ENCODE measurements around the gene FAH.

The FAH gene

GRCh38 chr15:80202016-80202315, 49.2 kb downstream of the FAH start:
- DNase-seq, result no peak

- DNase-seq, result no peak
Measured at GRCh38 chr15:80202641-80203360, 50.0 kb downstream of the FAH start.

- no peak for DNase-seq
Measured at GRCh38 chr15:80203361-80203885, 50.6 kb downstream of the FAH start.

GRCh38 chr15:80204231-80204630, 51.4 kb downstream of the FAH start:
- DNase-seq, result no peak

- no peak for DNase-seq
Measured at GRCh38 chr15:80207887-80208286, 55.1 kb downstream of the FAH start.

- DNase-seq, result no peak
Measured at GRCh38 chr15:80208758-80209734, 56.2 kb downstream of the FAH start.

- no peak for DNase-seq
Measured at GRCh38 chr15:80210611-80211573, 58.1 kb downstream of the FAH start.

- no peak for DNase-seq
Measured at GRCh38 chr15:80211976-80212375, 59.2 kb downstream of the FAH start.

GRCh38 chr15:80214910-80215309, 62.1 kb downstream of the FAH start:
- DNase-seq, result no peak

GRCh38 chr15:80216141-80216540, 63.3 kb downstream of the FAH start:
- no peak for DNase-seq

- DNase-seq, result no peak
Measured at GRCh38 chr15:80216911-80217310, 64.1 kb downstream of the FAH start.

- DNase-seq, result no peak
Measured at GRCh38 chr15:80217327-80217900, 64.6 kb downstream of the FAH start.

GRCh38 chr15:80219955-80220354, 67.2 kb downstream of the FAH start:
- no peak for DNase-seq

- no peak for DNase-seq
Measured at GRCh38 chr15:80228959-80229610, 76.3 kb downstream of the FAH start.

GRCh38 chr15:80231371-80231770, 78.6 kb downstream of the FAH start:
- DNase-seq, result no peak

- no peak for DNase-seq
Measured at GRCh38 chr15:80233581-80233980, 80.8 kb downstream of the FAH start.

GRCh38 chr15:80234883-80235282, 82.1 kb downstream of the FAH start:
- DNase-seq, result no peak
